HG03575 (cell line): ENCODE measurements around the gene PPFIBP1.
A peak's percentile ranks its signal among the peaks of the same experiment; 100 is the strongest.

Experiments used
- ATAC-seq: cut with Tn5 transposase; IDR thresholded peaks from one replicate; pipeline ENCODE4 v1.9.1; 2021; ENCODE audit not compliant: unreplicated experiment, insufficient number of reproducible peaks, low FRiP score; ENCODE audit errors: extremely low read depth

Gene PPFIBP1

GRCh38 chr12:27523642-27524493 is at the start of gene PPFIBP1:
Gene PPFIBP1 (plus strand): TSS chr12:27524206. CDS start chr12:27633397, 109,191 bp downstream.
- ATAC-seq: no peak

- no peak for ATAC-seq
Measured at GRCh38 chr12:27474344-27474743, 49.7 kb upstream of the PPFIBP1 start.

GRCh38 chr12:27477049-27477448 is 47.0 kb upstream of the PPFIBP1 start:
- ATAC-seq: no peak

GRCh38 chr12:27478949-27479348 is 45.1 kb upstream of the PPFIBP1 start:
- no peak for ATAC-seq

- ATAC-seq: no peak
Measured at GRCh38 chr12:27480016-27480415, 44.0 kb upstream of the PPFIBP1 start.

GRCh38 chr12:27486961-27487360 is 37.0 kb upstream of the PPFIBP1 start:
- no peak for ATAC-seq

- no peak for ATAC-seq
Measured at GRCh38 chr12:27488479-27488878, 35.5 kb upstream of the PPFIBP1 start.

GRCh38 chr12:27491226-27491625 is 32.8 kb upstream of the PPFIBP1 start:
- ATAC-seq: no peak

GRCh38 chr12:27493260-27493940 is 30.6 kb upstream of the PPFIBP1 start:
- no peak for ATAC-seq

GRCh38 chr12:27497446-27497845 is 26.6 kb upstream of the PPFIBP1 start:
- no peak for ATAC-seq

GRCh38 chr12:27498149-27498548 is 25.9 kb upstream of the PPFIBP1 start:
- peak; percentile 78 for ATAC-seq

- ATAC-seq: no peak
Measured at GRCh38 chr12:27498761-27499160, 25.2 kb upstream of the PPFIBP1 start.

- ATAC-seq: no peak
Measured at GRCh38 chr12:27499377-27499776, 24.6 kb upstream of the PPFIBP1 start.

GRCh38 chr12:27500546-27500945 is 23.5 kb upstream of the PPFIBP1 start:
- no peak for ATAC-seq

- ATAC-seq: no peak
Measured at GRCh38 chr12:27502021-27502435, 22.0 kb upstream of the PPFIBP1 start.

GRCh38 chr12:27504507-27504906 is 19.5 kb upstream of the PPFIBP1 start:
- ATAC-seq: no peak

- ATAC-seq: no peak
Measured at GRCh38 chr12:27505109-27505508, 18.9 kb upstream of the PPFIBP1 start.

- no peak for ATAC-seq
Measured at GRCh38 chr12:27505761-27506160, 18.2 kb upstream of the PPFIBP1 start.

GRCh38 chr12:27506645-27507189 is 17.3 kb upstream of the PPFIBP1 start:
- ATAC-seq: no peak
